Superior temporal gyrus (tissue), 1 donor: Measurements from ENCODE around the gene SRP68.
A peak's percentile ranks its signal among the peaks of the same experiment; 100 is the strongest.

Experiments used
- DNase-seq: peaks from one replicate; pipeline ENCODE4 v3.0.0-alpha.2; 2016; ENCODE audit errors: extremely low spot score

Gene SRP68

GRCh38 chr17:76072148-76072858 lies at the start of gene SRP68:
SRP68 (minus strand) TSS chr17:76072517; CDS start chr17:76072491, 26 bp downstream.
- DNase-seq, result peak; percentile 94

- no peak for DNase-seq
These were observed 49.7 kb upstream of the SRP68 start for GRCh38 chr17:76121932-76122430.

- DNase-seq, result no peak
These were observed 48.3 kb upstream of the SRP68 start for GRCh38 chr17:76120658-76121008.

GRCh38 chr17:76119409-76120371 lies 47.4 kb upstream of the SRP68 start:
- DNase-seq, result no peak

GRCh38 chr17:76115138-76115754 lies 42.9 kb upstream of the SRP68 start:
- DNase-seq, result no peak

- no peak for DNase-seq
These were observed 39.6 kb upstream of the SRP68 start for GRCh38 chr17:76111956-76112355.

- no peak for DNase-seq
These were observed 35.2 kb upstream of the SRP68 start for GRCh38 chr17:76107509-76107908.

GRCh38 chr17:76106703-76107102 lies 34.4 kb upstream of the SRP68 start:
- DNase-seq, result no peak

GRCh38 chr17:76104896-76105231 lies 32.5 kb upstream of the SRP68 start:
- DNase-seq, result no peak

GRCh38 chr17:76104140-76104895 lies 32.0 kb upstream of the SRP68 start:
- no peak for DNase-seq

- peak; percentile 98 for DNase-seq
These were observed 31.2 kb upstream of the SRP68 start, which contains the start of gene EXOC7 for GRCh38 chr17:76103274-76104139. EXOC7 (minus strand) TSS chr17:76103787; CDS start chr17:76103692, 95 bp downstream.

GRCh38 chr17:76102944-76103273 lies 30.6 kb upstream of the SRP68 start:
- DNase-seq, result no peak

- DNase-seq, result no peak
These were observed 25.5 kb upstream of the SRP68 start for GRCh38 chr17:76097716-76098295.

- no peak for DNase-seq
These were observed 23.6 kb upstream of the SRP68 start for GRCh38 chr17:76095943-76096342.

- DNase-seq, result no peak
These were observed 21.7 kb upstream of the SRP68 start for GRCh38 chr17:76094046-76094445.

- DNase-seq, result no peak
These were observed 20.5 kb upstream of the SRP68 start for GRCh38 chr17:76092526-76093413.

- no peak for DNase-seq
These were observed 19.4 kb upstream of the SRP68 start for GRCh38 chr17:76091526-76092286.

- DNase-seq, result no peak
These were observed 18.3 kb upstream of the SRP68 start for GRCh38 chr17:76090517-76091129.
